Transverse colon (tissue), 4 donors: Measurements from ENCODE around the gene ARF3. TPM values are rescaled to one million over a fixed set of nuclear protein-coding genes. Genes with fewer than 3 reads are reported as not detected.
"Not testable (repeated sequence)": the region's sequence is repeated elsewhere in the genome, so short reads cannot be mapped to it uniquely, and the experiment has no call there.

Source experiments
- DNase-seq: peaks from one replicate; pipeline ENCODE4 v3.0.0-alpha.2; 2019
- H3K27ac ChIP-seq, 4 donors: fragments of 200-600 bp; sonication (generic); 2 replicates each; pipeline ENCODE4 v1.5.1; 2016 to 2018; ENCODE audit warnings: inconsistent platforms in 4 of 4
- H3K27me3 ChIP-seq: fragments of 200-600 bp; sonication (generic); 2 replicates; pipeline ENCODE4 v1.5.1; 2017; ENCODE audit warnings: inconsistent platforms
- H3K36me3 ChIP-seq, 4 donors: fragments of 200-600 bp; sonication (generic); 2 replicates each; pipeline ENCODE4 v1.5.1; 2017 to 2019; ENCODE audit warnings: inconsistent platforms in 4 of 4
- H3K4me1 ChIP-seq, 4 donors: fragments of 200-600 bp; sonication (generic); 2 replicates each; pipeline ENCODE4 v1.5.1; 2017 to 2020; ENCODE audit warnings: inconsistent platforms in 4 of 4
- H3K4me3 ChIP-seq, 4 donors: fragments of 200-600 bp; sonication (generic); 1 replicate in 1 of 4; 2 replicates in 3 of 4; pipeline versions ENCODE4 v1.5.1 to v1.6.1; 2017 to 2019; ENCODE audit warnings: inconsistent platforms in 4 of 4
- H3K9me3 ChIP-seq, 2 donors: fragments of 200-600 bp; sonication (generic); 2 replicates each; pipeline ENCODE4 v1.5.1; 2017 to 2019; ENCODE audit warnings: inconsistent platforms in 2 of 2
- CTCF ChIP-seq, 5 experiments: fragments of 200-600 bp in 3 of 5; fragments of 450-650 bp in 2 of 5; sonication (generic) in 3 of 5; IDR thresholded peaks; 1 replicate in 2 of 5; 2 replicates in 3 of 5; pipeline ENCODE4 v1.5.1; 2016 to 2017; ENCODE audit warnings: antibody characterized with exemption in 5 of 5, inconsistent platforms in 3 of 5, mild to moderate bottlenecking in 2 of 5, moderate library complexity in 1 of 5
- EP300 ChIP-seq: sonication (generic); formaldehyde crosslinking; IDR thresholded peaks from one replicate; pipeline ENCODE4 v1.6.1; 2017; ENCODE audit warnings: antibody characterized with exemption, low read depth
- POLR2A ChIP-seq: fragments of 450-650 bp; IDR thresholded peaks from one replicate; pipeline ENCODE4 v1.6.1; 2016; ENCODE audit warnings: antibody characterized with exemption, mild to moderate bottlenecking, moderate library complexity
- POLR2AphosphoS5 ChIP-seq, 3 donors: sonication (generic); formaldehyde crosslinking; IDR thresholded peaks; one replicate each; pipeline ENCODE4 v1.6.1; 2016; ENCODE audit warnings: antibody characterized with exemption in 3 of 3
- WGBS, 2 donors: methylation state at CpG; one replicate each; pipeline ENCODE4 v1.1.5; 2018; ENCODE audit warnings: low coverage in 1 of 2; 5-methylcytosine and 5-hydroxymethylcytosine counted together
- in situ Hi-C, 4 donors: fragments of 200-750 bp; cut with MboI; loops; one replicate each; pipeline versions ENCODE4 v1.15.0 to v1.15.1; 2017; ENCODE audit warnings: low sequenced_read_pairs in 3 of 4, low pct_ligation_motif_present in 1 of 4, low pct_unique_long_range_greater_than_20kb in 1 of 4
- intact Hi-C: fragments of 100-400 bp; cut with DNase I; formaldehyde crosslinking; loops from one replicate; pipeline ENCODE4 v1.15.1; 2023; ENCODE audit warnings: low total_unique reads
- total RNA-seq, 4 donors: library from RNA; depleted of rRNA; stranded (reverse); fragments of >200 nt; gene quantifications; one replicate each; pipeline ENCODE4 v1.1.0, GENCODE V29; 2016

The ARF3 gene
- total RNA-seq, 4 donors from 2014 or later: 30.8 to 117 (median 99.8) TPM

- intact Hi-C loops: no loop called here
- no peak overlapping the region for H3K27ac ChIP-seq
- H3K4me3 ChIP-seq: no peak overlapping the region
- H3K27me3 ChIP-seq: no peaks in the 10 kb centered on the region
- H3K4me1 ChIP-seq: peaks cover 3 to 11% (median 6%) of the 10 kb centered on the region in 4 donors
- H3K9me3 ChIP-seq: no peaks in the 10 kb centered on the region
- TF ChIP-seq CTCF (IDR thresholded peaks at IDR 0.05): no peak
- no peak for TF ChIP-seq EP300
- in situ Hi-C loops: no loop called here
- DNase-seq: no peak
- H3K36me3 ChIP-seq: no peaks in the 10 kb centered on the region
- 79 to 85% methylated on average over 2 to 3 of the region's 3 CpGs for WGBS, 2 donors
Measured at GRCh38 chr12:48923117-48923516, 34.2 kb downstream of the ARF3 start.

- peak; percentile 17 for DNase-seq
Measured at GRCh38 chr12:48917857-48918537, 39.3 kb downstream of the ARF3 start.

DNA sequence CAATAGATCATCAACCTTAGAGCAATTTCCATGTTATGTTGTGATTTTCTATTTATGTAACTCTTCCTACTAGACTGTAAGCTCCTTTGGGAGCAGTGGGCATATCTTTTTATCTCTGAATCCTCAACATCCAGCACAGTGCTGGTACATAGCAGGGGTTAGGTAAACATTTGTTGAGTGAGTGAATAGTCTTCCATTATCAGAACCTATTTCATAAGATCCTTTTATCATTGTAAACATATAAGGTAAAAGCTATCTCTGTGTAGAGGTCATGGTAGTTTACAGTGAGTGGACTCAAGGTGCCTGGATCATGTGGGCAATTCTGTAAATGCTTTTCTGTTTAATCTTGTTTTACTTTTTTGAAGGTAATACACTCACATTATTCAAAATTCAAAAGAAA lies 47.1 kb downstream of the ARF3 start:
- intact Hi-C loops: no loop called here
- in situ Hi-C loops: no loop called here
- no peaks in the 10 kb centered on the region for H3K36me3 ChIP-seq
- no peak overlapping the region for H3K4me3 ChIP-seq
- H3K27me3 ChIP-seq: peaks cover 6% of the 10 kb centered on the region
- H3K9me3 ChIP-seq: no peaks in the 10 kb centered on the region
- no peak for DNase-seq
- H3K4me1 ChIP-seq: no peaks in the 10 kb centered on the region
- TF ChIP-seq CTCF (IDR thresholded peaks at IDR 0.05): no peak
- TF ChIP-seq POLR2AphosphoS5 (IDR thresholded peaks at IDR 0.05): no peak
- TF ChIP-seq EP300: no peak
- no peak for TF ChIP-seq POLR2A
- no peak overlapping the region for H3K27ac ChIP-seq

More at GRCh38 chr12:48917857-48918537, 39.3 kb downstream of the ARF3 start:
- TF ChIP-seq POLR2A: no peak
- TF ChIP-seq EP300: no peak
- TF ChIP-seq POLR2AphosphoS5 (IDR thresholded peaks at IDR 0.05): no peak
- TF ChIP-seq CTCF (IDR thresholded peaks at IDR 0.05): no peak
- Histone ChIP-seq H3K27me3 (no peaks in the 10 kb centered on the region), H3K4me3 (no peak overlapping the region), H3K27ac (no peak overlapping the region), H3K36me3 (no peaks in the 10 kb centered on the region), H3K4me1 (no peaks in the 10 kb centered on the region), H3K9me3 (no peaks in the 10 kb centered on the region)
- 33 to 50% methylated on average over 2 to 3 of the region's 3 CpGs for WGBS, 2 donors
- in situ Hi-C loops: no loop called here
- intact Hi-C loops: no loop called here

DNA sequence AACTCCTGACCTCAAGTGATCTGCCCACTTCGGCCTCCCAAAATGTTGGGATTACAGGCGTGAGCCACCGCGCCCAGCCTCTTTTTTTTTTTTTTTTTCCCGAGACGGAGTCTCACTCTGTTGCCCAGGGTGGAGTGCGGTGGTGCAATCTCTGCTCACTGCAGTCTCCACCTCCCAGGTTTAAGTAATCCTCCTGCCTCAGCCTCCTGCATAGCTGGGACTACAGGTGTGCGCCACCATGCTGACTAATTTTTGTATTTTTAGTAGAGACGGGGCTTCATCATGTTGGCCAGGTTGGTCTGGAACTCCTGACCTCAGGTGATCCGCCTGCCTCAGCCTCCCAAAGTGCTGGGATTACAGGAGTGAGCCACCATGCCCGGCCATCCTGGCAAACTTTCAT lies 47.6 kb downstream of the ARF3 start:
- WGBS, 2 donors: 83 to 90% methylated on average over 2 to 11 of the region's 11 CpGs
- H3K27me3 ChIP-seq, H3K4me1 ChIP-seq, in situ Hi-C loops, H3K36me3 ChIP-seq, DNase-seq, intact Hi-C loops, H3K4me3 ChIP-seq, H3K27ac ChIP-seq, H3K9me3 ChIP-seq: not testable (repeated sequence)

GRCh38 chr12:48907245-48907644 lies 50.0 kb downstream of the ARF3 start:
- 44 to 61% methylated on average over 3 of the region's 3 CpGs for WGBS, 2 donors
- H3K9me3 ChIP-seq: no peaks in the 10 kb centered on the region
- H3K27me3 ChIP-seq: peaks cover 6% of the 10 kb centered on the region
- H3K4me1 ChIP-seq: peaks cover 0 to 10% (median 4%) of the 10 kb centered on the region in 4 donors
- no peak for DNase-seq
- intact Hi-C loops (no loop called here), in situ Hi-C loops (no loop called here)
- TF ChIP-seq POLR2AphosphoS5 (IDR thresholded peaks at IDR 0.05) (no peak), CTCF (IDR thresholded peaks at IDR 0.05) (no peak), EP300 (no peak)
- no peak overlapping the region for H3K27ac ChIP-seq
- no peaks in the 10 kb centered on the region for H3K36me3 ChIP-seq
- H3K4me3 ChIP-seq: no peak overlapping the region
